Endometrial microvascular endothelial cells (primary cell): ENCODE data around the gene NT5DC2. TPM values are rescaled to one million over a fixed set of nuclear protein-coding genes. Genes with fewer than 3 reads are reported as not detected.

Source experiments
- in situ Hi-C: cut with HindIII; loops from 2 replicates; pipeline ENCODE4 v1.10.0; 2017; ENCODE audit warnings: low sequenced_read_pairs, low pct_unique_long_range_greater_than_20kb; ENCODE audit errors: inconsistent ontology term
- total RNA-seq: library from RNA; depleted of rRNA; stranded (reverse); fragments of >200 nt; gene quantifications from one replicate; pipeline ENCODE4 v1.2.3, GENCODE V29; 2015; ENCODE audit errors: inconsistent ontology term

The NT5DC2 gene
- total RNA-seq = 70.2 TPM

GRCh38 chr3:52533623-52534280 lies at the start of gene NT5DC2:
NT5DC2 (minus strand) TSS chr3:52533857; CDS start chr3:52533737, 120 bp downstream.
- in situ Hi-C loops = no loop called here

- in situ Hi-C loops = loop anchor here (25.0 kb wide), 1 partner anchor 112 kb away; the partner anchor contains the start of genes NISCH and TNNC1
These were observed 40.7 kb upstream of the NT5DC2 start for GRCh38 chr3:52574056-52574965.

- in situ Hi-C loops = loop anchor here (25.0 kb wide), 1 partner anchor 110 kb away; the partner anchor contains the start of genes NISCH and TNNC1
These were observed 38.6 kb upstream of the NT5DC2 start for GRCh38 chr3:52572221-52572620.

GRCh38 chr3:52570076-52570475 lies 36.4 kb upstream of the NT5DC2 start:
- in situ Hi-C loops = loop anchor here (25.0 kb wide), 1 partner anchor 108 kb away; the partner anchor contains the start of genes NISCH and TNNC1

GRCh38 chr3:52568069-52568468 lies 34.4 kb upstream of the NT5DC2 start:
- in situ Hi-C loops = loop anchor here (25.0 kb wide), 1 partner anchor 106 kb away; the partner anchor contains the start of genes NISCH and TNNC1

GRCh38 chr3:52563984-52564383 lies 30.3 kb upstream of the NT5DC2 start:
- in situ Hi-C loops = loop anchor here (25.0 kb wide), 1 partner anchor 102 kb away; the partner anchor contains the start of genes NISCH and TNNC1

- in situ Hi-C loops = loop anchor here (25.0 kb wide), 1 partner anchor 99 kb away; the partner anchor contains the start of genes NISCH and TNNC1
These were observed 27.5 kb upstream of the NT5DC2 start for GRCh38 chr3:52561028-52561747.

GRCh38 chr3:52558436-52558835 lies 24.8 kb upstream of the NT5DC2 start:
- in situ Hi-C loops = loop anchor here (25.0 kb wide), 1 partner anchor 96 kb away; the partner anchor contains the start of genes NISCH and TNNC1

- in situ Hi-C loops = loop anchor here (25.0 kb wide), 1 partner anchor 95 kb away; the partner anchor contains the start of genes NISCH and TNNC1
These were observed 23.6 kb upstream of the NT5DC2 start for GRCh38 chr3:52557011-52557960.

- in situ Hi-C loops = loop anchor here (25.0 kb wide), 1 partner anchor 93 kb away; the partner anchor contains the start of genes NISCH and TNNC1
These were observed 21.4 kb upstream of the NT5DC2 start for GRCh38 chr3:52555056-52555455.

GRCh38 chr3:52554026-52554755 lies 20.5 kb upstream of the NT5DC2 start:
- in situ Hi-C loops = loop anchor here (25.0 kb wide), 1 partner anchor 92 kb away; the partner anchor contains the start of genes NISCH and TNNC1

- in situ Hi-C loops = loop anchor here (25.0 kb wide), 1 partner anchor 90 kb away; the partner anchor contains the start of genes NISCH and TNNC1
These were observed 18.4 kb upstream of the NT5DC2 start for GRCh38 chr3:52552089-52552488.

GRCh38 chr3:52551118-52551517 lies 17.5 kb upstream of the NT5DC2 start:
- in situ Hi-C loops = loop anchor here (25.0 kb wide), 1 partner anchor 89 kb away; the partner anchor contains the start of genes NISCH and TNNC1

GRCh38 chr3:52547143-52547542 lies 13.5 kb upstream of the NT5DC2 start:
- in situ Hi-C loops = no loop called here

GRCh38 chr3:52546111-52546901 lies 12.6 kb upstream of the NT5DC2 start:
- in situ Hi-C loops = no loop called here

- in situ Hi-C loops = no loop called here
These were observed 11.3 kb upstream of the NT5DC2 start for GRCh38 chr3:52544937-52545336.
